ENCODE results near the gene CNFN.
"Not testable (repeated sequence)": the region's sequence is repeated elsewhere in the genome, so short reads cannot be mapped to it uniquely, and the experiment has no call there.

Gene CNFN

DNA sequence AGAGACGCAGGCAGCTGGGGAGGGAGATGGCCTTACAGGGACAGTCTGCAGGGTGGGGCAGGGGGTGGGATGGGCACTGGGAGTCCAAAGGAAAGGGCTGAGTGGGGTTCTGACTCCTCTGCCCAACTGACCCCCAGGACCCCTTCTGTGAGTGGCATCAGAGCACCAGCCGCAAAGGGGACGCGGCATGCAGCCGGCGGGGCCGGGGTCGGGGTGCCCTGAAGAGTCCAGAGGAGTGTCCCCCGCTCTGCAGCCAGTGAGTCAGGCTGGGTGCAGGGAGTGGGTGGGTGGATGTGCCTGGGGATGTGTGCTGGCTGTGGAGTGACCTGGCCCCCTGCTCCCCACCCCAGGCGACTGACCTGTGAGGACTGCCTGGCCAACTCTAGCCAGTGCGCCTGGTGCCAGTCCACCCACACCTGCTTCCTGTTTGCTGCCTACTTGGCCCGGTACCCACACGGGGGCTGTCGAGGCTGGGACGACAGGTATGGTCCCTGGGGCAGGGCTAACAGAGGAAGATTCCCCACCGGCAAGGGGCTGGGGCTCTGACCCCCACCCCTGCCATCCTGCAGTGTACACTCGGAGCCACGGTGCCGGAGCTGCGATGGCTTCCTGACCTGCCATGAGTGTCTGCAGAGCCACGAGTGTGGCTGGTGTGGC is 38.9 kb downstream of the CNFN start:
- no peak for DNase-seq (ENCODE audit: low read depth, low spot score)

DNA sequence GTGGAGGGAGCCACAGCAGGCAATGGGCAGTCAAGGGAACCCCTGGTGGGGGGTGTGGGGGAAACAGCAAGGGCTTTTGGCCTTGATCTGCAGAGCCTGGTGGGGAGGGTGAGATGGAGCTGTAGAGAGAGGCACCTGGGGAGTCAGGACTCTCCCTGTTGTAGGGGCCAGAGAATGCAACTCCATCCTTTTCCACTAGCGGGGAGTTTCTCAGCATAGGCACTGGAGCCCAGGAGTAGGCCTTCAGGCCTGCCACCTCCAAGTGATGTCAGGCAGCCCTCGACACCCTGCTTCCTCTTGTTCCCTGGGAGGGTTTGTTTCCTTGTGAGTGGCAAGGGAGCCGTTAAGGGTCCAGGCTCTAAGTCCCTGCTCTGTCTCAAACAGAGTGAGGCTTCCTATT is 39.7 kb downstream of the CNFN start:
- no peak for DNase-seq (ENCODE audit: low read depth, low spot score)

DNA sequence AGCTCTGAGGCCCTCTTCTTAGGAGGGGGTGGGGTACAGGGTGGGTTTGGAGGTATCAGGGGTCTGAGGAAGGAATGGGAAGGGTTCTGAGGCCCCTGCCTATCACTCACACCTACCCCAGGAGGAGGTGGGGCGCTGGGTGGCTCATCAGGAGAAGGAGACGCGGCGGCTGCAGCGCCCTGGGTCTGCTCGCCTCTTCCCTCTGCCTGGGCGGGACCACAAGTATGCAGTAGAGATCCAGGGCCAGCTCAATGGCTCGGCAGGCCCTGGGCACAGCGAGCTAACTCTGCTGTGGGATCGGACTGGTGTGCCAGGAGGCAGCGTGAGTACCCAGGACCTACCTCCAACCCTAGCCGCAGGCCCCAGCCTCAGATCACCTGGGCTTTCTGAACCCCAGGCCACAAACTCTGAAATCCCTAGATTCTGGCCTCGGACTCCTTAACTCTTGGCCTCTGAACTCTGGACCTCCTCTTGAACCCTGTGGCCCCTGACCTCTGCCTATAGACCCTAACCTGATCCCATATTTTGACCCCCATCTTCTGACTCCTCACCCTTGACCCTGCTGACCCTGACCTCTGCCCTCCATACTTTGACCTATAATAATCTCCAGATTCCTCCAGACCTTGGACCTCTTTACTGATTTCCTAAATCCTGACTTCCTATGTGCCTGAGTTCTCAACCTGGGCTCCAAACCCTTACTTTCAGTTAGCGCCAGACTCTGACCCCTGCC is 40.6 kb downstream of the CNFN start:
- DNase-seq (ENCODE audit: low read depth, low spot score): no peak

DNA sequence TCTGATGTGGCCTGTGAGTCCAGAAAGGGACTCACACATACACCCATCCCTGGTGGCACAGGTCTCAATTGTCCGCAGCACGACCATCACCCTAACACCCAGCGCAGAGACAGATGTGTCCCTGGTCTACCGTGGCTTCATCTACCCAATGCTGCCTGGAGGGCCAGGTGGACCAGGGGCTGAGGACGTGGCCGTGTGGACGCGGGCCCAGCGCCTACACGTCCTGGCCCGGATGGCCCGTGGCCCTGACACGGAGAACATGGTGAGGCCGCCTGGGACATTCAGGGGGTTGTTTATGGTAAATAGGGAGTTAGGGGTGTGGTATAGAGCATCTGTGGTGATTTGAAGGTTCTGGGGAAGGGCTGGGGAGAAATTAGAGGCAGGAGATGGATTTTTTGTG is 41.9 kb downstream of the CNFN start:
- DNase-seq (ENCODE audit: low read depth, low spot score): no peak

DNA sequence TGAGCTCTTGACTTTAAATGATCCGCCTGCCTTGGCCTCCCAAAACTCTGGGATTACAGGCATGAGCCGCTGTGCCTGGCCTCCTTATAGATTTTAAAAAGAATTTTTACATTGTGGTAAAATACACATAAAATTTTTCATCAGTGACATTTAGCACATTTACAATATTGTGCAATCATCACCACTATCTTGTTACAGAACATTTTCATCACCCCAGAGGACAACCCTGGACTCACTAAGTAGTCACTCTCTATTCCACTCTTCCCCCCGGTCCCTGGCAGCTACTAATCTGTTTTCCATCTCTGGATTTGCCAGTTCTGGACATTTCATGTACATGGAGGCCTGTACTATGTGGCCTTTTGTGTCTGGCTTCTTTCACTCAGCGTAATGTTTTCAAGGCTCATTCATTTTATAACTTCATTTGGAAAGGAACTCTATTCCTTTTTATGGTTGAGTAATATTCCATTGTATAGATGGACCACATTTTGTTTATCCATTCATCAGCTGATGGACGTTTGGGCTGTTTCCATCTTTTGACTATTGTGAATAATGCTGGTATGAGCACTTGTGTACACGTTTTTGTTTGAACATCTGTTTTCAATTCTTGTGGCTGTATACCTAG is 44.8 kb downstream of the CNFN start:
- no peak for DNase-seq (ENCODE audit: low read depth, low spot score)

- DNase-seq (ENCODE audit: low read depth, low spot score): no peak
These were observed 45.7 kb downstream of the CNFN start for GRCh38 chr19:42344336-42344893.

DNA sequence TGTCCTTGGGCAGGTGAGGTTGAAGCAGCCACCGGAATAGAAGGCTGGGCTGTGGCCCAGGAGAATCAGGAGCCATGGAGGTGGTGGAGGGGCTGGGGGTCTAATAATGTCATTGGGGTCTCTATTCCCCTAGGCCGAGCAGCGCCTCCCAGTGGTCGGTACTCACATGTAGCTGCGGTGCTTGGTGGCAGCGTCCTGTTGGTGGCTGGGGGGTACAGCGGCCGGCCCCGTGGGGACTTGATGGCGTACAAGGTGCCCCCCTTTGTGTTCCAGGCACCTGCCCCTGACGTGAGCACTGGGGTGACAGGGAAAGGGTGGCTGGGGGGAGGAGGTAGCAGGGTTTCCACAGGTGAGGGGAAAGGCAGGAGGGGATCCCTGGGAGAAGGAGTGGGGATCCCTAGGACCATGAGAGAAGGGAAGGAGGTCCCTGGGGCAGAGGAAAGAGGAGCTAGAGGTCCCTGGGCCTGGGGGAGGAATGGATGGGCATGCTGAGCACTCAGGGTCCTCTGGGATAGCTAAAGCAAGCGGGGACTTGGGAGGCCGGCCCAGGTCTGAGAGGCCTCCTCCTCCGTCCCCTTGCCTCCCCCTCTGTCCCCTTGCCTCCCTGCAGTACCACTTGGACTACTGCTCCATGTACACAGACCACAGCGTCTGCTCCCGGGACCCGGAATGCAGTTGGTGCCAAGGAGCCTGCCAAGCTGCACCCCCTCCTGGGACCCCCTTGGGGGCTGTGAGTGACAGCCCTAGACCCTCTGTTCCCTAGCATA is 46.6 kb downstream of the CNFN start:
- no peak for DNase-seq (ENCODE audit: low read depth, low spot score)

GRCh38 chr19:42339922-42340321 is 50.2 kb downstream of the CNFN start:
- not testable (repeated sequence) for DNase-seq (ENCODE audit: low read depth, low spot score)

DNA sequence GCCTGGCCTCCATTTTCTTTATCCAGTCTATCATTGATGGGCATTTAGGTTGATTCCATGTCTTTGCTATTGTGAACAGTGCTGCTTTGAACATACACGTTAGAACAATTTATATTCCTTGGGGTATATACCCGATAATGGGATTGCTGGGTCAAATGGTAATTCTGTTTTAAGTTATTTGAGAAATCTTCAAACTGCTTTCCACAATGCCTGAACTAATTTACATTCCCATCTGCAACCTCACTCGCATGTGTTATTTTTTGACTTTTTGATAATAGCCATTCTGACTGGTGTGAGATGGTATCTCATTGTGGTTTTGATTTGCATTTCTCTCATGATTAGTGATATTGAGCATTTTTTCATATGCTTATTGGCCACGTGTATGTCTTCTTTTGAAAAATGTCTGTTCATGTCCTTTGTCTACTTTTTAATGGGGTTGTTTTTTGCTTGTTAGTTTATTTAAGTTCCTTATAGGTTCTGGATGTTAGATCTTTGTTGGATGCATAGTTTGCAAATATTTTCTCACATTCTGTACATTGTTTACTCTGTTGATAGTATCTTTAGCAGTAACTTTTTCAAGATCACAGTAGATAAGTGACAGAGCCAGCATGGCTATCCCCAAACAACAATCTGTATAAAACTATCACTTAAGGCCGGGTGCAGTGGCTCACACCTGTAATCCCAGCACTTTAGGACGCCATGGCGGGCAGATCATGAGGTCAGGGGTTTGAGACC is 50.8 kb downstream of the CNFN start:
- not testable (repeated sequence) for DNase-seq (ENCODE audit: low read depth, low spot score)

Measured in astrocyte of the hippocampus (primary cell).